NCI-H345 treated with DMSO at 0.1 percent for 48 hours (cell line): ENCODE results near the gene EXOC3L4.
"Not testable (repeated sequence)": the region's sequence is repeated elsewhere in the genome, so short reads cannot be mapped to it uniquely, and the experiment has no call there.

Experiments used
- DNase-seq: peaks from one replicate; lab custom pipeline; 2025; ENCODE audit not compliant: unreplicated experiment; lab: John Stamatoyannopoulos, UW

Gene EXOC3L4

DNA sequence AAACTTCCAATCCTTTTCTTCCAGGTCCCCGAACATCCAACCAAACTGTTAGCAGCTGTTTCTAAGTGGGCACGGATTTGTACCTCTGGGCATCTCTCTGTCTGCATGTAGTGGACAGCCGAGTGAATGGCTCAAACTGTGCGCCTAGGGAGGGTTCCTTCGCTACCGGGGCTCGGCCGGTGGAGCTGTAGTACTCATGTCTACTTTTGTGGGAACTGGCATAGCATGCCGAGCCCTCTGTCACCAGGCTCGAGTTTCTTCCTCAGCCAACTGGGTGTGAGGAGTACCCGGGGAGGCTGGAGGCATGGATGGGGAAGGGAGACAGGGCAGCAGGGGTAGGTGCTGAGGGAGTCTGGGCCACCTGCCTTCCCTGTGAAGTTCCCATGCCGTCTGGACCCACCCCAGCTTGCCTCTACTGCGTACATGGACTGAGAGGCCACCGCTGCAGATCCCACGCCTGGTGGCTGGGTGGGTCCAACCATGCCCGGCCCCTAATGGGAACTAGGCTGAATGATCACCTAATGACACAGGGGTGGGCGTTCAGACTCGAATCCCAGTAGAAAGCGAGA lies 51.7 kb downstream of the EXOC3L4 start:
- no peak for DNase-seq

GRCh38 chr14:103149351-103150237 lies 55.1 kb downstream of the EXOC3L4 start:
- DNase-seq, result no peak

- DNase-seq, result no peak
These were observed 56.9 kb downstream of the EXOC3L4 start for GRCh38 chr14:103151270-103151945.

DNA sequence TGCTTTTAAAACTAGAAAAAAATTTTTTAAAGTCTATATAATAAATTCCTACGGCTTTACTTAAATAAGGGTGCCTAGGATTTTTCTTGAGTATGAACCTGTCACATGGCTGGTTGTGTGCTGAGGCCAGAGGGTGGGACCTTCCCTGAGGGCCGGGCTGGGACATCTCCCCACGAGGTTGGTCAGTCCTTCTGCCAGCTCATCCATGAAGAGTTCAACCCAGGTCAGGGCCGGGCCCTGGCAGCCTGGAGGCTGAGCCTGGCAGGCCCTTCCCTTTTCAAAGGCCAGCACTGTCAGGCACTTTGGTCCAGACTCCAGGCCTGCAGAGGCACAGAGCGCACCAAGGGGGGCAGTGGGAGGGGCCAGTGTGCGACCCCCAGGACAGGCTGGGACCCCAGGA lies 60.5 kb downstream of the EXOC3L4 start:
- DNase-seq, result no peak

DNA sequence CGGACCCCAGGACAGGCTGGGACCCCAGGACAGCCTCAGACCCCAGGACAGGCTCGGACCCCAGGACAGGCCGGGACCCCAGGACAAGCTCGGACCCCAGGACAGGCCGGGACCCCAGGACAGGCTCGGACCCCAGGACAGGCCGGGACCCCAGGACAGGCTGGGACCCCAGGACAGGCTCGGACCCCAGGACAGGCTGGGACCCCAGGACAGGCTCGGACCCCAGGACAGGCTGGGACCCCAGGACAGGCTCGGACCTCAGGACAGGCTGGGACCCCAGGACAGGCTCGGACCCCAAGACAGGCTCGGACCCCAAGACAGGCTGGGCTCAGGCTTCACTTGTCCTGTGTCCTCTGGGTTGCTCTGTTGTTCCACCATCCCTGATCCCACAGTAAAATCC lies 60.9 kb downstream of the EXOC3L4 start:
- DNase-seq, result not testable (repeated sequence)

GRCh38 chr14:103155826-103156394 lies 61.4 kb downstream of the EXOC3L4 start:
- DNase-seq, result no peak

- no peak for DNase-seq
These were observed 62.3 kb downstream of the EXOC3L4 start for GRCh38 chr14:103156651-103157378.

GRCh38 chr14:103157969-103158368 lies 63.4 kb downstream of the EXOC3L4 start:
- no peak for DNase-seq

DNA sequence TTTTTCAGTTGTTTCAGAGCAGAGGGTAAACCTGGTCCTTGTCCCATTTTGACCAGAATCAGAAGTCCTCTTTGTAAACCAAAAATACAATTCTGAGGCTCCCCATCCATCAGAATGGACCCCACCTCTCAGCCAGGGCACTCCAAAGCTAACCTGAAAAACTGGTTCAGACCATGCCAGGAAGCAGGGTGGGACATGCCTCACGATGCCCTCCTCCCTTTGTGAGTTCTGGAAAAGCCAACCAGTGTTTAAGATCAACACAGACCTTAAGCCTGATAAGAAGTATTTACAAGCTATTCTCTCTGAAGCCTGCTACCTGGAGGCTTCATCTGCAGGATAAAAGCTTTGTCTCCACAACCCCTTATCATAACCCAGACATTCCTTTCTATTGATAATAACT lies 64.2 kb downstream of the EXOC3L4 start:
- no peak for DNase-seq
